H1 (cell line): Measurements from ENCODE around the gene PRSS38. TPM values are rescaled to one million over a fixed set of nuclear protein-coding genes. Genes with fewer than 3 reads are reported as not detected.

Experiments used
- CHD1 ChIP-seq: IDR thresholded peaks from 2 replicates; pipeline ENCODE4 v1.6.1; 2012; ENCODE audit warnings: low read depth, low read length, improper control_type of control experiment
- CREB1 ChIP-seq: IDR thresholded peaks from 2 replicates; pipeline ENCODE4 v1.6.1; 2012; ENCODE audit warnings: inconsistent platforms
- JUN ChIP-seq: IDR thresholded peaks from 2 replicates; pipeline ENCODE4 v1.6.1; 2011; ENCODE audit warnings: low read depth, mild to moderate bottlenecking, improper control_type of control experiment, low read length
- RNF2 ChIP-seq: fragments of 200-900, 300-1000 bp; sonication (generic); IDR thresholded peaks from 2 replicates; pipeline ENCODE4 v1.7.1; 2016; ENCODE audit warnings: borderline replicate concordance, low read depth, mild to moderate bottlenecking, antibody characterized with exemption, low read length; ENCODE audit not compliant: poor library complexity, severe bottlenecking; ENCODE audit errors: missing control alignments
- TCF12 ChIP-seq: IDR thresholded peaks from 2 replicates; pipeline ENCODE4 v1.6.1; 2011; ENCODE audit warnings: low read depth, mild to moderate bottlenecking, low read length
- polyA plus RNA-seq, 7 experiments: library from polyadenylated mRNA; depleted of rRNA in 3 of 7; stranded (reverse) in 5 of 7; unstranded in 2 of 7; fragments of >200 nt in 5 of 7; fragments of 200-250 nt in 2 of 7; gene quantifications; 1 replicate in 5 of 7; 2 replicates in 1 of 7; 4 replicates in 1 of 7; pipeline versions ENCODE4 v1.2.1 to v1.2.3, GENCODE V29; 2011 to 2013; ENCODE audit warnings: missing spikeins in 2 of 7, mixed read lengths in 2 of 7
- total RNA-seq: library from RNA; stranded (reverse); fragmentation: NEBNext Ultra II Directional; extraction: Animal tissue kit (Norgen Biotek cat#: 25700); gene quantifications from 2 replicates; pipeline ENCODE4 v1.2.1, GENCODE V29; 2021
- TF ChIP-seq, protein P1 (sequence below): IDR thresholded peaks from 2 replicates; pipeline ENCODE4 v1.6.1; 2011; ENCODE audit warnings: low read length, improper control_type of control experiment
- TF ChIP-seq, protein P2 (sequence below), 3 experiments: IDR thresholded peaks; 1 replicate in 2 of 3; 2 replicates in 1 of 3; pipeline versions ENCODE4 v1.5.1 to v1.6.1; 2011; ENCODE audit warnings: low read length in 3 of 3, mild to moderate bottlenecking in 3 of 3, inconsistent platforms in 2 of 3, low read depth in 1 of 3, moderate library complexity in 1 of 3; ENCODE audit not compliant: insufficient read depth in 1 of 3; ENCODE audit errors: control extremely low read depth in 1 of 3

Gene PRSS38
- total and polyA plus RNA-seq, 2 of the 8 experiments (the other 6 are each of a cell fraction or from before 2014, with no cell fraction given), result not detected

DNA sequence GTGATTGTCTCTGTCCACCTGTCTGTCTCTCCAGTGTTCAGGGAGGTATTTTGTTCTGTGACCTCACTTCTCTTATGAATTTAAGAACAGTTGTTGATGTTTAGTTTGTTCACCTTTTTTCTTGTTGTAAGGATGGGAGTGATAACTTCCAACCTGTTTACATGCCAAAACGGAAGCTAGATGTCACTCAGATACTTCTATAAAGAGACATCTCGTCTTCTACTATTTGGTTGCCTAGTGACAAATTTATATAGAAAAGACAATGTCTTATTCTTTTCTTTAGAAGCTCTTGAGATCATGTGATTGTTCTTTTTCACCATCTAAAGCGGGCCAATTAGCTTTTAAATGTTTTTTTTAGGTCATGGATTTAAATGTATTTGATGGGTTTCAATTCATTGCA, 33.8 kb downstream of the PRSS38 start (continued):
- TF ChIP-seq, protein P1, sequence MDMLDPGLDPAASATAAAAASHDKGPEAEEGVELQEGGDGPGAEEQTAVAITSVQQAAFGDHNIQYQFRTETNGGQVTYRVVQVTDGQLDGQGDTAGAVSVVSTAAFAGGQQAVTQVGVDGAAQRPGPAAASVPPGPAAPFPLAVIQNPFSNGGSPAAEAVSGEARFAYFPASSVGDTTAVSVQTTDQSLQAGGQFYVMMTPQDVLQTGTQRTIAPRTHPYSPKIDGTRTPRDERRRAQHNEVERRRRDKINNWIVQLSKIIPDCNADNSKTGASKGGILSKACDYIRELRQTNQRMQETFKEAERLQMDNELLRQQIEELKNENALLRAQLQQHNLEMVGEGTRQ, result no peak
- TF ChIP-seq TCF12 (no peak), CREB1 (no peak), JUN (no peak), CHD1 (no peak), RNF2 (no peak)
- TF ChIP-seq, protein P2, sequence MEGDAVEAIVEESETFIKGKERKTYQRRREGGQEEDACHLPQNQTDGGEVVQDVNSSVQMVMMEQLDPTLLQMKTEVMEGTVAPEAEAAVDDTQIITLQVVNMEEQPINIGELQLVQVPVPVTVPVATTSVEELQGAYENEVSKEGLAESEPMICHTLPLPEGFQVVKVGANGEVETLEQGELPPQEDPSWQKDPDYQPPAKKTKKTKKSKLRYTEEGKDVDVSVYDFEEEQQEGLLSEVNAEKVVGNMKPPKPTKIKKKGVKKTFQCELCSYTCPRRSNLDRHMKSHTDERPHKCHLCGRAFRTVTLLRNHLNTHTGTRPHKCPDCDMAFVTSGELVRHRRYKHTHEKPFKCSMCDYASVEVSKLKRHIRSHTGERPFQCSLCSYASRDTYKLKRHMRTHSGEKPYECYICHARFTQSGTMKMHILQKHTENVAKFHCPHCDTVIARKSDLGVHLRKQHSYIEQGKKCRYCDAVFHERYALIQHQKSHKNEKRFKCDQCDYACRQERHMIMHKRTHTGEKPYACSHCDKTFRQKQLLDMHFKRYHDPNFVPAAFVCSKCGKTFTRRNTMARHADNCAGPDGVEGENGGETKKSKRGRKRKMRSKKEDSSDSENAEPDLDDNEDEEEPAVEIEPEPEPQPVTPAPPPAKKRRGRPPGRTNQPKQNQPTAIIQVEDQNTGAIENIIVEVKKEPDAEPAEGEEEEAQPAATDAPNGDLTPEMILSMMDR (IDR thresholded peaks at IDR 0.05; ENCODE audit: control extremely low read depth in 1 of 3, insufficient read depth in 1 of 3, low read depth in 1 of 3, low read length in 3 of 3), result no peak
